IMR-90 (cell line): ENCODE results near the gene NMUR1. TPM values are rescaled to one million over a fixed set of nuclear protein-coding genes. Genes with fewer than 3 reads are reported as not detected.

Source experiments
- ATAC-seq: fragments of 200-7000 bp; cut with Tn5 transposase; 2 replicates; pipeline ENCODE4 v1.9.1; 2020; ENCODE audit warnings: low read depth, mild to moderate bottlenecking, moderate library complexity
- BruUV-seq: library from RNA; stranded (reverse); fragments of 400-500 nt; replicated peaks from 2 replicates; lab custom pipeline; 2021; lab: Mats Ljungman, UMichigan
- CTCF ChIA-PET: fragments of 300-600 bp; formaldehyde crosslinking; extraction: SDS; loops from one replicate; lab custom pipeline; 2021; ENCODE audit warnings: antibody characterized with exemption; lab: Yijun Ruan, JAX
- POLR2A ChIA-PET: fragments of 300-600 bp; sonication (Branson Sonifier 250); formaldehyde crosslinking; loops from one replicate; lab custom pipeline; 2022; ENCODE audit warnings: antibody characterized with exemption; ENCODE audit not compliant: unreplicated experiment; lab: Charles Lee
- DNase-seq: peaks from one replicate; pipeline ENCODE4 v3.0.0; 2013
- H2AFZ ChIP-seq: replicated peaks from 2 replicates; pipeline ENCODE3; 2013; ENCODE audit warnings: low read length, mild to moderate bottlenecking; ENCODE audit not compliant: poor library complexity
- H2AK5ac ChIP-seq: 2 replicates; pipeline ENCODE4 v1.6.1; 2013; ENCODE audit warnings: low read depth, low read length, inconsistent platforms
- H2AK9ac ChIP-seq: replicated peaks from 2 replicates; pipeline ENCODE3; 2013; ENCODE audit warnings: mild to moderate bottlenecking, low read depth, low read length, moderate library complexity; ENCODE audit not compliant: poor library complexity
- H2BK120ac ChIP-seq: 2 replicates; pipeline ENCODE4 v1.6.1; 2013; ENCODE audit warnings: low read depth, low read length, inconsistent platforms
- H2BK15ac ChIP-seq: 3 replicates; pipeline ENCODE4 v1.6.1; 2013; ENCODE audit warnings: low read depth, low read length, inconsistent platforms
- H2BK20ac ChIP-seq: 2 replicates; pipeline ENCODE4 v1.6.1; 2013; ENCODE audit warnings: low read depth, mild to moderate bottlenecking, inconsistent platforms, low read length, moderate library complexity
- H2BK5ac ChIP-seq: 2 replicates; pipeline ENCODE4 v1.6.1; 2013; ENCODE audit warnings: mild to moderate bottlenecking, low read depth, low read length, inconsistent platforms; ENCODE audit not compliant: poor library complexity, severe bottlenecking
- H3K14ac ChIP-seq: replicated peaks from 2 replicates; pipeline ENCODE4 v1.6.1; 2013; ENCODE audit warnings: low read depth, low read length, inconsistent platforms
- H3K18ac ChIP-seq: 2 replicates; pipeline ENCODE4 v1.6.1; 2013; ENCODE audit warnings: low read depth, low read length, control low read depth
- H3K23ac ChIP-seq: 2 replicates; pipeline ENCODE4 v1.6.1; 2013; ENCODE audit warnings: low read depth, low read length, inconsistent platforms
- H3K27ac ChIP-seq: 2 replicates; pipeline ENCODE4 v1.5.1; 2013; ENCODE audit warnings: mild to moderate bottlenecking, control low read depth, low read length; ENCODE audit not compliant: insufficient read depth
- H3K27me3 ChIP-seq: 2 replicates; pipeline ENCODE4 v1.6.1; 2013; ENCODE audit warnings: low read length; ENCODE audit not compliant: control insufficient read depth, insufficient read depth
- H3K36me3 ChIP-seq: 2 replicates; pipeline ENCODE4 v1.6.1; 2013; ENCODE audit warnings: low read length, mixed read lengths; ENCODE audit not compliant: control insufficient read depth, insufficient read depth
- H3K4ac ChIP-seq: 2 replicates; pipeline ENCODE4 v1.6.1; 2013; ENCODE audit warnings: low read depth, low read length, inconsistent platforms
- H3K4me1 ChIP-seq: 2 replicates; pipeline ENCODE4 v1.6.1; 2013; ENCODE audit warnings: low read length, mixed read lengths; ENCODE audit not compliant: control insufficient read depth, insufficient read depth
- H3K4me2 ChIP-seq: 2 replicates; pipeline ENCODE4 v1.6.1; 2013; ENCODE audit warnings: low read depth, mild to moderate bottlenecking, control low read depth, low read length, moderate library complexity
- H3K4me3 ChIP-seq: 2 replicates; pipeline ENCODE4 v1.5.1; 2013; ENCODE audit warnings: low read depth, mild to moderate bottlenecking, control low read depth, low read length, moderate library complexity; ENCODE audit not compliant: insufficient read depth
- H3K56ac ChIP-seq: 2 replicates; pipeline ENCODE4 v1.6.1; 2013; ENCODE audit warnings: low read length, inconsistent platforms; ENCODE audit not compliant: insufficient read depth; ENCODE audit errors: extremely low read depth
- H3K79me1 ChIP-seq, 2 experiments: 2 replicates each; pipeline ENCODE4 v1.6.1; 2013; ENCODE audit warnings: low read length in 2 of 2, inconsistent platforms in 1 of 2, low read depth in 1 of 2
- H3K9ac ChIP-seq: 2 replicates; pipeline ENCODE4 v1.6.1; 2013; ENCODE audit warnings: low read depth, low read length, control low read depth
- H3K9me1 ChIP-seq: 2 replicates; pipeline ENCODE4 v1.6.1; 2013; ENCODE audit warnings: low read length, inconsistent platforms; ENCODE audit not compliant: insufficient read depth
- H3K9me3 ChIP-seq: 2 replicates; pipeline ENCODE4 v1.6.1; 2013; ENCODE audit warnings: low read length; ENCODE audit not compliant: control insufficient read depth, insufficient read depth
- H4K20me1 ChIP-seq: 2 replicates; pipeline ENCODE4 v1.6.1; 2013; ENCODE audit warnings: low read length, inconsistent platforms; ENCODE audit not compliant: insufficient read depth
- H4K5ac ChIP-seq: 2 replicates; pipeline ENCODE4 v1.6.1; 2013; ENCODE audit warnings: mild to moderate bottlenecking, low read depth, low read length, control low read depth
- H4K8ac ChIP-seq, 2 experiments: 2 replicates each; pipeline ENCODE4 v1.6.1; 2013; ENCODE audit warnings: low read depth in 2 of 2, low read length in 2 of 2, control low read depth in 1 of 2, inconsistent platforms in 1 of 2
- H4K91ac ChIP-seq: 2 replicates; pipeline ENCODE4 v1.6.1; 2013; ENCODE audit warnings: low read depth, low read length, inconsistent platforms; ENCODE audit not compliant: insufficient read depth
- CHD1 ChIP-seq: IDR thresholded peaks from 2 replicates; pipeline ENCODE4 v1.6.1; 2012; ENCODE audit warnings: low read depth, low read length, improper control_type of control experiment
- MAFK ChIP-seq: IDR thresholded peaks from 2 replicates; pipeline ENCODE4 v1.6.1; 2012; ENCODE audit warnings: low read depth, low read length, improper control_type of control experiment
- MAZ ChIP-seq: IDR thresholded peaks from 2 replicates; pipeline ENCODE4 v1.6.1; 2012; ENCODE audit warnings: low read depth, mild to moderate bottlenecking, low read length, improper control_type of control experiment, moderate library complexity, borderline replicate concordance
- RAD21 ChIP-seq: IDR thresholded peaks from 2 replicates; pipeline ENCODE4 v1.6.1; 2012; ENCODE audit warnings: low read length, improper control_type of control experiment
- WGBS, 2 experiments: methylation state at CpG; one replicate each; pipeline versions ENCODE4 v1.1.5 to v1.1.7; 2013; ENCODE audit warnings: missing lambda C conversion rate in 2 of 2; ENCODE audit not compliant: insufficient read length in 1 of 2; ENCODE audit errors: extremely low coverage in 2 of 2; 5-methylcytosine and 5-hydroxymethylcytosine counted together
- dilution Hi-C: fragments of 300-500 bp; cut with HindIII; formaldehyde crosslinking; loops from one replicate; pipeline ENCODE4 v1.14.3; 2018; ENCODE audit warnings: low sequenced_read_pairs; ENCODE audit not compliant: unreplicated experiment
- in situ Hi-C: fragments of 300-500 bp; cut with MboI; formaldehyde crosslinking; loops from 3 replicates; pipeline ENCODE4 v1.14.3; 2019; ENCODE audit warnings: low sequenced_read_pairs, inconsistent platforms, mixed read lengths
- intact Hi-C: fragments of 100-400 bp; cut with micrococcal nuclease; formaldehyde crosslinking; loops from 2 replicates; pipeline ENCODE4 v1.10.0; 2022
- polyA plus RNA-seq, 3 experiments: library from polyadenylated mRNA; depleted of rRNA; stranded (reverse); fragments of >200 nt; gene quantifications; 2 replicates each; pipeline ENCODE4 v1.2.3, GENCODE V29; 2012; ENCODE audit warnings: low replicate concordance in 1 of 3
- total RNA-seq: library from RNA; depleted of rRNA; stranded (reverse); fragments of >200 nt; gene quantifications from 2 replicates; pipeline ENCODE4 v1.2.3, GENCODE V29; 2012
- TF ChIP-seq, protein P1 (sequence below): conservative IDR thresholded peaks from 2 replicates; pipeline ENCODE4 v1.5.1; 2012; ENCODE audit warnings: mild to moderate bottlenecking, low read depth, low read length, improper control_type of control experiment

NMUR1 gene
- total and polyA plus RNA-seq, 2 of the 4 experiments (the other 2 are of a cell fraction), result not detected

DNA sequence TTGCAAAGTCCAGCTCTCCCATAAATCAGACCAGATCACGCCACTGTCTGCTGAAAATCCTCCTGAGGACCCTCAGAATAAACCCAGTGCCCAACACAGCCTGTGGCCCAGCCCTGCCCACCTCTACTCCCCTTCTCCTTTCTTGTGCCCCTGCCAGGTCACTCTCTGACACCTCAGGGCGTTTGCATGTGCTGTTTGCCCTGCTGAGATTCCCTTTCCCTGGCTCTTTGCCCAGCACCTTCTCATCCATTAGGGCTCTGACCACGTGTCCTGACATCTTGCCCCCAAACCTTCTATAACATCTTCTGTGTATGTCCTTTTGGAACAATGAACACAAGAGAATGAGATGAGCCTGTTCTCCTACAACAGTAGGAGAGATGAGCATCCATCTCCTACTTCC lies 18.5 kb upstream of the NMUR1 start:
- no peak overlapping the region for H2BK120ac ChIP-seq
- H3K4me3 ChIP-seq, result no peak overlapping the region
- H3K18ac ChIP-seq, result no peak overlapping the region
- CTCF ChIA-PET, result no interaction called here
- no peak overlapping the region for H4K5ac ChIP-seq
- H3K27me3 ChIP-seq, result peaks cover 4% of the 10 kb centered on the region; the same call in 1 of the 2 replicates
- H3K9me1 ChIP-seq, result peaks cover 5% of the 10 kb centered on the region
- H2BK15ac ChIP-seq, result no peak overlapping the region
- no peaks in the 10 kb centered on the region for H3K79me1 ChIP-seq
- no peak overlapping the region for H3K23ac ChIP-seq
- H3K36me3 ChIP-seq, result no peaks in the 10 kb centered on the region
- POLR2A ChIA-PET, result no interaction called here
- H2AFZ ChIP-seq, result no peak overlapping the region
- H4K8ac ChIP-seq, result no peak overlapping the region
- ATAC-seq, result no peak
- H2BK20ac ChIP-seq, result no peak overlapping the region
- no peak overlapping the region for H3K27ac ChIP-seq
- peaks cover 5% of the 10 kb centered on the region; the same call in 1 of the 2 replicates for H3K4me1 ChIP-seq
- intact Hi-C loops (no loop called here), dilution Hi-C loops (no loop called here), in situ Hi-C loops (no loop called here)
- no peak for DNase-seq
- no peaks in the 10 kb centered on the region for H4K20me1 ChIP-seq
- TF ChIP-seq MAZ (no peak), MAFK (no peak), RAD21 (no peak), CHD1 (no peak)
- TF ChIP-seq, protein P1, sequence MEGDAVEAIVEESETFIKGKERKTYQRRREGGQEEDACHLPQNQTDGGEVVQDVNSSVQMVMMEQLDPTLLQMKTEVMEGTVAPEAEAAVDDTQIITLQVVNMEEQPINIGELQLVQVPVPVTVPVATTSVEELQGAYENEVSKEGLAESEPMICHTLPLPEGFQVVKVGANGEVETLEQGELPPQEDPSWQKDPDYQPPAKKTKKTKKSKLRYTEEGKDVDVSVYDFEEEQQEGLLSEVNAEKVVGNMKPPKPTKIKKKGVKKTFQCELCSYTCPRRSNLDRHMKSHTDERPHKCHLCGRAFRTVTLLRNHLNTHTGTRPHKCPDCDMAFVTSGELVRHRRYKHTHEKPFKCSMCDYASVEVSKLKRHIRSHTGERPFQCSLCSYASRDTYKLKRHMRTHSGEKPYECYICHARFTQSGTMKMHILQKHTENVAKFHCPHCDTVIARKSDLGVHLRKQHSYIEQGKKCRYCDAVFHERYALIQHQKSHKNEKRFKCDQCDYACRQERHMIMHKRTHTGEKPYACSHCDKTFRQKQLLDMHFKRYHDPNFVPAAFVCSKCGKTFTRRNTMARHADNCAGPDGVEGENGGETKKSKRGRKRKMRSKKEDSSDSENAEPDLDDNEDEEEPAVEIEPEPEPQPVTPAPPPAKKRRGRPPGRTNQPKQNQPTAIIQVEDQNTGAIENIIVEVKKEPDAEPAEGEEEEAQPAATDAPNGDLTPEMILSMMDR, result no peak
- peaks cover 5% of the 10 kb centered on the region; the same call in 1 of the 2 replicates for H3K9me3 ChIP-seq
- no TSS peak for BruUV-seq
- no peak overlapping the region for H3K14ac ChIP-seq
- no peak overlapping the region for H4K91ac ChIP-seq
- no peak overlapping the region for H2AK5ac ChIP-seq
- H2AK9ac ChIP-seq, result no peak overlapping the region
- H2BK5ac ChIP-seq, result no peak overlapping the region
- WGBS, 2 experiments, result 32% methylated on average over 2 of the region's 3 CpGs; no CpG with 5 or more reads in 1 of the 2 experiments
- H3K9ac ChIP-seq, result no peak overlapping the region
- no peak overlapping the region for H3K4me2 ChIP-seq
- no peak overlapping the region for H3K56ac ChIP-seq
- H3K4ac ChIP-seq, result no peak overlapping the region
